ENCODE results near the gene ZNRF2.
"Not testable (repeated sequence)": the region's sequence is repeated elsewhere in the genome, so short reads cannot be mapped to it uniquely, and the experiment has no call there.

- TF ChIP-seq, protein P1, sequence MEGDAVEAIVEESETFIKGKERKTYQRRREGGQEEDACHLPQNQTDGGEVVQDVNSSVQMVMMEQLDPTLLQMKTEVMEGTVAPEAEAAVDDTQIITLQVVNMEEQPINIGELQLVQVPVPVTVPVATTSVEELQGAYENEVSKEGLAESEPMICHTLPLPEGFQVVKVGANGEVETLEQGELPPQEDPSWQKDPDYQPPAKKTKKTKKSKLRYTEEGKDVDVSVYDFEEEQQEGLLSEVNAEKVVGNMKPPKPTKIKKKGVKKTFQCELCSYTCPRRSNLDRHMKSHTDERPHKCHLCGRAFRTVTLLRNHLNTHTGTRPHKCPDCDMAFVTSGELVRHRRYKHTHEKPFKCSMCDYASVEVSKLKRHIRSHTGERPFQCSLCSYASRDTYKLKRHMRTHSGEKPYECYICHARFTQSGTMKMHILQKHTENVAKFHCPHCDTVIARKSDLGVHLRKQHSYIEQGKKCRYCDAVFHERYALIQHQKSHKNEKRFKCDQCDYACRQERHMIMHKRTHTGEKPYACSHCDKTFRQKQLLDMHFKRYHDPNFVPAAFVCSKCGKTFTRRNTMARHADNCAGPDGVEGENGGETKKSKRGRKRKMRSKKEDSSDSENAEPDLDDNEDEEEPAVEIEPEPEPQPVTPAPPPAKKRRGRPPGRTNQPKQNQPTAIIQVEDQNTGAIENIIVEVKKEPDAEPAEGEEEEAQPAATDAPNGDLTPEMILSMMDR (IDR thresholded peaks at IDR 0.05): not testable (repeated sequence)
- not testable (repeated sequence) for TF ChIP-seq POLR2A (IDR thresholded peaks at IDR 0.05)
Observed at GRCh38 chr7:30380824-30381223, 96.4 kb downstream of the ZNRF2 start.

All from thyroid gland (tissue), 4 donors.